Peyer's patch (tissue), 4 donors: Measurements from ENCODE around the gene ADAP1.

Experiments
- POLR2A ChIP-seq, 2 donors: fragments of 450-650 bp; IDR thresholded peaks; one replicate each; pipeline ENCODE4 v1.5.1; 2017; ENCODE audit warnings: antibody characterized with exemption in 2 of 2, mild to moderate bottlenecking in 2 of 2, moderate library complexity in 2 of 2
- TF ChIP-seq, protein P1 (sequence below), 6 experiments: fragments of 450-650 bp in 4 of 6; fragments of 200-600 bp in 2 of 6; sonication (generic) in 1 of 6; IDR thresholded peaks; one replicate each; pipeline ENCODE4 v1.5.1; 2017 to 2019; ENCODE audit warnings: antibody characterized with exemption in 6 of 6, mild to moderate bottlenecking in 3 of 6, moderate library complexity in 1 of 6

- TF ChIP-seq, protein P1, sequence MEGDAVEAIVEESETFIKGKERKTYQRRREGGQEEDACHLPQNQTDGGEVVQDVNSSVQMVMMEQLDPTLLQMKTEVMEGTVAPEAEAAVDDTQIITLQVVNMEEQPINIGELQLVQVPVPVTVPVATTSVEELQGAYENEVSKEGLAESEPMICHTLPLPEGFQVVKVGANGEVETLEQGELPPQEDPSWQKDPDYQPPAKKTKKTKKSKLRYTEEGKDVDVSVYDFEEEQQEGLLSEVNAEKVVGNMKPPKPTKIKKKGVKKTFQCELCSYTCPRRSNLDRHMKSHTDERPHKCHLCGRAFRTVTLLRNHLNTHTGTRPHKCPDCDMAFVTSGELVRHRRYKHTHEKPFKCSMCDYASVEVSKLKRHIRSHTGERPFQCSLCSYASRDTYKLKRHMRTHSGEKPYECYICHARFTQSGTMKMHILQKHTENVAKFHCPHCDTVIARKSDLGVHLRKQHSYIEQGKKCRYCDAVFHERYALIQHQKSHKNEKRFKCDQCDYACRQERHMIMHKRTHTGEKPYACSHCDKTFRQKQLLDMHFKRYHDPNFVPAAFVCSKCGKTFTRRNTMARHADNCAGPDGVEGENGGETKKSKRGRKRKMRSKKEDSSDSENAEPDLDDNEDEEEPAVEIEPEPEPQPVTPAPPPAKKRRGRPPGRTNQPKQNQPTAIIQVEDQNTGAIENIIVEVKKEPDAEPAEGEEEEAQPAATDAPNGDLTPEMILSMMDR (IDR thresholded peaks at IDR 0.05) = no peak
- TF ChIP-seq POLR2A (IDR thresholded peaks at IDR 0.05) = no peak
Observed at GRCh38 chr7:975702-976473, 21.4 kb upstream of the ADAP1 start.
